Suprapubic skin (tissue), 3 donors: ENCODE results near the gene ZNF407.

Experiments used
- CTCF ChIP-seq, 2 donors: fragments of 200-600 bp in 1 of 2; fragments of 450-650 bp in 1 of 2; sonication (generic) in 1 of 2; IDR thresholded peaks; one replicate each; pipeline ENCODE4 v1.5.1; 2016 to 2019; ENCODE audit warnings: antibody characterized with exemption in 2 of 2, mild to moderate bottlenecking in 1 of 2, moderate library complexity in 1 of 2
- EP300 ChIP-seq: sonication (generic); formaldehyde crosslinking; IDR thresholded peaks from one replicate; pipeline ENCODE4 v1.6.1; 2017; ENCODE audit warnings: antibody characterized with exemption

- no peak for TF ChIP-seq CTCF (IDR thresholded peaks at IDR 0.05)
- no peak for TF ChIP-seq EP300
Measured at GRCh38 chr18:74788657-74789056, 191.0 kb downstream of the ZNF407 start.
